ENCODE results near the gene FOXJ1. TPM values are rescaled to one million over a fixed set of nuclear protein-coding genes. Genes with fewer than 3 reads are reported as not detected.

FOXJ1 gene
- polyA plus RNA-seq, 1 of the 3 experiments (the other 2 are of a cell fraction): not detected

DNA sequence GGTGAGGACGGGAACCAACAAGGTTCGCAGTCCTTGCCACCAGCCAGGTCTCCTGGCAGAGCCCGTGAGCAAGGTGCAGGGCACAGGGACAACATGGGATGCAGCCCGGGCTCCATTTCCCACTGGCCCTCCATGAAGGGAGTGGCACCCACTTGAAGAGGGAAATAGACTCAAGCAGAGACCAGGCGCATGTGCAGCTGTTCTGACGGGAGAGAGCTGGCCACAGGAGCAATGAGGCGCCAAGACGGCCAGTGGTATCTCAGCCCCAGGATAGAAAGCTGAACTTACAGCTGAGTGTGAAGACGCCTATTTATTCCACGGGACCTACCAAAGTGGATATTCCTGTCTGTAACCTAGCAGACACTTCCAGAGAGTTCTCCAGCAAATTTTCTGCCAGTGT, 8.2 kb upstream of the FOXJ1 start (continued):
- no peak for TF ChIP-seq RXRA (IDR thresholded peaks at IDR 0.05; ENCODE audit: borderline replicate concordance, low read depth)
- TF ChIP-seq RAD21 (IDR thresholded peaks at IDR 0.05; ENCODE audit: low read length): no peak
- no peak for TF ChIP-seq CHD2 (IDR thresholded peaks at IDR 0.05; ENCODE audit: low read length, partially characterized antibody)
- no peak for TF ChIP-seq YY1 (IDR thresholded peaks at IDR 0.05; ENCODE audit: low read depth)
- TF ChIP-seq REST (IDR thresholded peaks at IDR 0.05; ENCODE audit: low read depth, low read length): no peak
- TF ChIP-seq SIN3A (IDR thresholded peaks at IDR 0.05; ENCODE audit: borderline replicate concordance, low read depth, low read length): no peak
- TF ChIP-seq FOXJ3 (CRISPR knock-in tag; IDR thresholded peaks at IDR 0.05): no peak
- TF ChIP-seq FOSL2 (IDR thresholded peaks at IDR 0.05; ENCODE audit: borderline replicate concordance, low read depth): no peak
- no peak for TF ChIP-seq EP300 (IDR thresholded peaks at IDR 0.05; ENCODE audit: borderline replicate concordance in 1 of 2, low read depth in 1 of 2, low read length in 1 of 2)
- no peak for TF ChIP-seq GATA2 (CRISPR knock-in tag; IDR thresholded peaks at IDR 0.05)
- no peak for TF ChIP-seq ELF1 (IDR thresholded peaks at IDR 0.05)

- TF ChIP-seq RFX5 (IDR thresholded peaks at IDR 0.05; ENCODE audit: low read length) (no peak), RCOR1 (IDR thresholded peaks at IDR 0.05; ENCODE audit: low read length) (no peak), TCF12 (IDR thresholded peaks at IDR 0.05) (no peak), NFIC (IDR thresholded peaks at IDR 0.05; ENCODE audit: borderline replicate concordance) (no peak), MXI1 (IDR thresholded peaks at IDR 0.05; ENCODE audit: low read depth, low read length) (no peak)
- WGBS (ENCODE audit: low lambda C conversion rate): 95% methylated on average over 1 of the region's 1 CpG
- Histone ChIP-seq H3K4me2 (no peak overlapping the region), H3K4me1 (ENCODE audit: control insufficient read depth in 1 of 2, insufficient read depth in 2 of 2, low read depth in 1 of 2, low read length in 1 of 2) (no peaks in the 10 kb centered on the region), H3F3A (replicated peaks; ENCODE audit: insufficient read depth) (no peaks in the 10 kb centered on the region), H3K9ac (no peak overlapping the region), H3K79me2 (ENCODE audit: insufficient read depth) (no peaks in the 10 kb centered on the region), H3K27ac (ENCODE audit: low read depth in 2 of 2, low read length in 1 of 2) (no peak overlapping the region), H3K36me3 (replicated peaks in 1 of 2; ENCODE audit: control insufficient read depth in 1 of 2, insufficient read depth in 2 of 2, low read length in 1 of 2) (no peaks in the 10 kb centered on the region), H3K9me2 (no peaks in the 10 kb centered on the region), H3K27me3 (ENCODE audit: insufficient read depth) (no peaks in the 10 kb centered on the region), H4K20me1 (ENCODE audit: insufficient read depth) (no peaks in the 10 kb centered on the region), H3K4me3 (ENCODE audit: low read depth in 2 of 2, low read length in 1 of 2) (no peak overlapping the region), H2AFZ (ENCODE audit: low read depth) (no peak overlapping the region), H3K9me3 (no peaks in the 10 kb centered on the region)
- POLR2A ChIA-PET: interaction anchor here (0.7 kb wide), 1 partner anchor 810 kb away, joined by 4 read pairs; no protein-coding TSS in a partner anchor
- DNase-seq: no peak
- CTCF ChIA-PET: interaction anchor here (1.3 to 16.5 kb wide), 2 partner anchors 26 to 132 kb away, joined by 4 to 119 read pairs; no protein-coding TSS in a partner anchor
These were observed 6.9 kb upstream of the FOXJ1 start for GRCh38 chr17:76148015-76148326.
